Measurements from ENCODE around the gene CTSS. TPM values are rescaled to one million over a fixed set of nuclear protein-coding genes. Genes with fewer than 3 reads are reported as not detected.

The CTSS gene
- 10 to 100 TPM; 11.3 to 24.6 TPM for total RNA-seq

GRCh38 chr1:150765296-150765976 is at the start of gene CTSS:
CTSS (minus strand) TSS chr1:150765778; CDS start chr1:150764763, 1,015 bp downstream.
- Histone ChIP-seq H3K36me3 (no peaks in the 10 kb centered on the region), H3K4me1 (replicated peaks) (no peaks in the 10 kb centered on the region), H3K27ac (peak within 1 kb of the TSS; percentile 16 to 57), H3K9me3 (no peaks in the 10 kb centered on the region), H3K27me3 (replicated peaks; ENCODE audit: insufficient read depth) (no peaks in the 10 kb centered on the region), H3K4me3 (peak within 1 kb of the TSS; percentile 6 to 18)
- intact Hi-C loops (cut with DNase I), result no loop called here
- TF ChIP-seq POLR2AphosphoS5 (IDR thresholded peaks at IDR 0.05) (no peak), POLR2A (IDR thresholded peaks at IDR 0.05) (no peak)
- TF ChIP-seq, protein P1, sequence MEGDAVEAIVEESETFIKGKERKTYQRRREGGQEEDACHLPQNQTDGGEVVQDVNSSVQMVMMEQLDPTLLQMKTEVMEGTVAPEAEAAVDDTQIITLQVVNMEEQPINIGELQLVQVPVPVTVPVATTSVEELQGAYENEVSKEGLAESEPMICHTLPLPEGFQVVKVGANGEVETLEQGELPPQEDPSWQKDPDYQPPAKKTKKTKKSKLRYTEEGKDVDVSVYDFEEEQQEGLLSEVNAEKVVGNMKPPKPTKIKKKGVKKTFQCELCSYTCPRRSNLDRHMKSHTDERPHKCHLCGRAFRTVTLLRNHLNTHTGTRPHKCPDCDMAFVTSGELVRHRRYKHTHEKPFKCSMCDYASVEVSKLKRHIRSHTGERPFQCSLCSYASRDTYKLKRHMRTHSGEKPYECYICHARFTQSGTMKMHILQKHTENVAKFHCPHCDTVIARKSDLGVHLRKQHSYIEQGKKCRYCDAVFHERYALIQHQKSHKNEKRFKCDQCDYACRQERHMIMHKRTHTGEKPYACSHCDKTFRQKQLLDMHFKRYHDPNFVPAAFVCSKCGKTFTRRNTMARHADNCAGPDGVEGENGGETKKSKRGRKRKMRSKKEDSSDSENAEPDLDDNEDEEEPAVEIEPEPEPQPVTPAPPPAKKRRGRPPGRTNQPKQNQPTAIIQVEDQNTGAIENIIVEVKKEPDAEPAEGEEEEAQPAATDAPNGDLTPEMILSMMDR (IDR thresholded peaks at IDR 0.05), result no peak
- no peak for DNase-seq (ENCODE audit: low spot score)
- WGBS, result 3% methylated on average over 4 of the region's 4 CpGs

DNA sequence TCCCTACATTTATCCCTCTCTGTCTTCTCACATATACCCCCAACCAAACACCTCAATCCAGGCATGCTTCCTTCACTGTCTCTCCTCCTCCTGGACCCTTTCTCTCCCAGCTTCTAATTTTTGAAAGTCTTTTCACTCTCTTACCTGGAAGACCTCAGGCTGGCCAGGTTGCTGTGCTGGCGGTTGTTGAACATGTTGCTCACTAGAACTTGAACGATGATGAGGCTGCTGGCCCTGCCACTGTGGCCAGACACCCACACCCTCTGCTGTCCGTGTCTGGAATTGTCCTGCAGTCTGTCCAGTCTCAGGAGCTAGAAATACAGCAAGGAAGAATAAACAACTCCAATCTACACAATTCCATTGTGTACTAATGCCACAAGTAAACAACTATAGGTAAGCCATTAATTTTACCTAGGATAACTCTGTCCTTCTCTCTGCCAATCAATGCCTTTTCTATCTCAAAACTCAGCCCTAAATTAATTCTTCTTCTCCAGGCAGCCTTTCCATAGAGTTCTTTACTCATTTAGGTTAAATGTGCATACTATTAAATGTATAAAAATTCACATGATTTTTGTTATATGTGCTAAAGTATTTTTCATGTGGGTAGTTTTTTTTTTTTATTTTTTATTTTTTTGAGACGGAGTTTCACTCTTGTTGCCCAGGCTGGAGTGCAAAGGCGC is 47.6 kb upstream of the CTSS start:
- intact Hi-C loops (cut with DNase I), result loop anchor here (5.0 to 10.0 kb wide), 2 partner anchors 251 to 348 kb away; no protein-coding TSS in a partner anchor
- DNase-seq (ENCODE audit: low spot score), result peak; percentile 72
- Histone ChIP-seq H3K9me3 (no peaks in the 10 kb centered on the region), H3K4me3 (no peak overlapping the region), H3K36me3 (peaks cover 7% of the 10 kb centered on the region in 2 donors), H3K27ac (peak overlapping the region; percentile 0 to 37), H3K27me3 (replicated peaks; ENCODE audit: insufficient read depth) (no peaks in the 10 kb centered on the region), H3K4me1 (replicated peaks) (peaks cover 4% of the 10 kb centered on the region)
- TF ChIP-seq, protein P1 (IDR thresholded peaks at IDR 0.05), result peak; percentile 46 to 90 (median 77)
- peak; percentile 47 for TF ChIP-seq POLR2AphosphoS5 (IDR thresholded peaks at IDR 0.05)
- no peak for TF ChIP-seq POLR2A (IDR thresholded peaks at IDR 0.05)
- WGBS, result 44% methylated on average over 5 of the region's 5 CpGs

- Histone ChIP-seq H3K36me3 (peaks cover 7% of the 10 kb centered on the region in 2 donors), H3K4me3 (no peak overlapping the region), H3K9me3 (no peaks in the 10 kb centered on the region), H3K27me3 (replicated peaks; ENCODE audit: insufficient read depth) (no peaks in the 10 kb centered on the region), H3K4me1 (replicated peaks) (peaks cover 4% of the 10 kb centered on the region), H3K27ac (peak overlapping the region in 1 of 2 donors; percentile 3)
- TF ChIP-seq POLR2AphosphoS5 (IDR thresholded peaks at IDR 0.05) (no peak), POLR2A (IDR thresholded peaks at IDR 0.05) (no peak)
- TF ChIP-seq, protein P1 (IDR thresholded peaks at IDR 0.05), result no peak
- DNase-seq (ENCODE audit: low spot score), result no peak
- intact Hi-C loops (cut with DNase I), result loop anchor here (5.0 to 10.0 kb wide), 2 partner anchors 249 to 346 kb away; no protein-coding TSS in a partner anchor
- WGBS, result 27% methylated on average over 9 of the region's 9 CpGs
Measured at GRCh38 chr1:150810958-150811659, 45.5 kb upstream of the CTSS start.

- TF ChIP-seq POLR2A (IDR thresholded peaks at IDR 0.05), result no peak
- no peak for TF ChIP-seq POLR2AphosphoS5 (IDR thresholded peaks at IDR 0.05)
- no peak for DNase-seq (ENCODE audit: low spot score)
- 67% methylated on average over 3 of the region's 3 CpGs for WGBS
- intact Hi-C loops (cut with DNase I), result loop anchor here (5.0 to 10.0 kb wide), 2 partner anchors 247 to 345 kb away; no protein-coding TSS in a partner anchor
- Histone ChIP-seq H3K4me1 (replicated peaks) (peaks cover 4% of the 10 kb centered on the region), H3K36me3 (peaks cover 7% of the 10 kb centered on the region in 2 donors), H3K9me3 (no peaks in the 10 kb centered on the region), H3K27ac (no peak overlapping the region), H3K4me3 (no peak overlapping the region), H3K27me3 (replicated peaks; ENCODE audit: insufficient read depth) (no peaks in the 10 kb centered on the region)
Measured at GRCh38 chr1:150809651-150810050, 44.1 kb upstream of the CTSS start.

GRCh38 chr1:150808846-150809245 is 43.3 kb upstream of the CTSS start:
- WGBS, result 77% methylated on average over 2 of the region's 2 CpGs
- H3K4me3 ChIP-seq, result no peak overlapping the region
- peaks cover 3 to 7% of the 10 kb centered on the region in 2 donors for H3K36me3 ChIP-seq
- no peaks in the 10 kb centered on the region for H3K27me3 ChIP-seq (replicated peaks; ENCODE audit: insufficient read depth)
- TF ChIP-seq, protein P1 (IDR thresholded peaks at IDR 0.05), result no peak
- no peak for TF ChIP-seq POLR2AphosphoS5 (IDR thresholded peaks at IDR 0.05)
- TF ChIP-seq POLR2A (IDR thresholded peaks at IDR 0.05), result no peak
- intact Hi-C loops (cut with DNase I), result no loop called here
- no peaks in the 10 kb centered on the region for H3K9me3 ChIP-seq
- DNase-seq (ENCODE audit: low spot score), result no peak
- peaks cover 4% of the 10 kb centered on the region for H3K4me1 ChIP-seq (replicated peaks)
- no peak overlapping the region for H3K27ac ChIP-seq
